KOPT-K1 (cell line): Measurements from ENCODE around the gene C20orf202.
"Not testable (repeated sequence)": the region's sequence is repeated elsewhere in the genome, so short reads cannot be mapped to it uniquely, and the experiment has no call there.

Experiments used
- H3K27ac ChIP-seq: fragments of 200-600 bp; sonication (generic); 2 replicates; pipeline ENCODE4 v1.5.1; 2016; ENCODE audit warnings: antibody characterized with exemption, mild to moderate bottlenecking, low read depth, low read length; ENCODE audit not compliant: poor library complexity, severe bottlenecking
- H3K36me3 ChIP-seq: fragments of 200-600 bp; sonication (generic); 2 replicates; pipeline ENCODE4 v1.5.1; 2017; ENCODE audit warnings: antibody characterized with exemption, mild to moderate bottlenecking, low read length, moderate library complexity; ENCODE audit not compliant: insufficient read depth
- H3K9me3 ChIP-seq: fragments of 200-600 bp; sonication (generic); 2 replicates; pipeline ENCODE4 v1.5.1; 2017; ENCODE audit warnings: antibody characterized with exemption, low read length, mild to moderate bottlenecking; ENCODE audit not compliant: insufficient read depth, poor library complexity, severe bottlenecking

Gene C20orf202

DNA sequence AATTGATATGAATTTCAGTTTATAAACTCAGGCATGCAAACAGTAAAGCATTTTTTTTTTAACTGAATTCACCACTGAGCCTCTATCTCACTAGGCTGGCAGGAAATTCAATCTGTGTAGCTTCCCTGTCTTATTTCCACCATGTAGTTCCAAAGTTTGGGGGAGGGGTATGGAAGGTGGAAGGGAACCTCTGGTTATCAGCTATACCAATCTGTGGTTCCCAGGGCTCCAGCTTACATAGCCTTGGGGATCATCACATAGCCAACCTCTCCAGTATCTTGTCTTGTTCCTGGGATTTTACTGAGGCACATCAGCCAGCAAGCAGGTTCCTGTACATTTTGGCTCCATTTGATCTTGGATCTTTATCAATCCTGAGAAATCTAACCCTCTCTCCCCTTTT, 38.2 kb downstream of the C20orf202 start:
- Histone ChIP-seq H3K9me3 (no peaks in the 10 kb centered on the region), H3K27ac (no peak overlapping the region), H3K36me3 (no peaks in the 10 kb centered on the region)

DNA sequence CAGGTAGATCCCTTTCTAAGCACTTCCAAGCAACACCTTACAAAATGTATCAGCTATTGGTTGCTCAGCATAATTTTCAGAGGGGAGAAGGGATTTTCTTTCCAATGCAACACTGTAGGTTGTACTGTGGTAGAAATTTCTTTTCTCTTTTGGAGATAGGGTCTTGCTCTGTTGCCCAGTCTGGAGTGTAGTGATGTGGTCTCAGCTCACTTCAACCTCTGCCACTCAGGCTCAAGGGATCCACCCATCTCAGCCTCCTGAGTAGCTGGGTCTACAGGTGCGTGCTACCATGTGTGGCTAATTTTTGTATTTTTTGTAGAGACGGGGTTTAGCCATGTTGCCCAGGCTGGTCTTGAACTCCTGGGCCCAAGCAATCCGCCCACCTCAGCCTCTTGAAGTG, 38.8 kb downstream of the C20orf202 start:
- Histone ChIP-seq H3K27ac (no peak overlapping the region), H3K36me3 (no peaks in the 10 kb centered on the region), H3K9me3 (no peaks in the 10 kb centered on the region)

DNA sequence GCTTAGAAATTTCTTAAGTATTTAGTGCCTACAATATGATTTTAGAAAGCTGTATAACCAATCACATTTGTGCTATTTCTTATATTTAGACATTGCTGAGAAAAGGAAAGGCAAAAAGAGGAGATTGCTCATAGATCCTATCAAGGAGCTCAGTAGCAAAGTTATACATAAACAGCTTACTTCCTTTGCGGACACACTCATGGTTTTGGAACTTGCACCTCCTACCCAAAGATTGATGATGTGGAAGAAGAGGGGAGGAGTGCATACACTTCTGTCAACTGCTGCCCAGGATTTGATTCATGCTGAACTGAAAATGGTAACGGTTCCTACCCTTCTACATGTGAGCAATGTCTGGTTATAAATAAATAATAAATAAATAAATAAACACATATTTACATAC, 39.3 kb downstream of the C20orf202 start:
- Histone ChIP-seq H3K9me3 (no peaks in the 10 kb centered on the region), H3K36me3 (no peaks in the 10 kb centered on the region), H3K27ac (no peak overlapping the region)

DNA sequence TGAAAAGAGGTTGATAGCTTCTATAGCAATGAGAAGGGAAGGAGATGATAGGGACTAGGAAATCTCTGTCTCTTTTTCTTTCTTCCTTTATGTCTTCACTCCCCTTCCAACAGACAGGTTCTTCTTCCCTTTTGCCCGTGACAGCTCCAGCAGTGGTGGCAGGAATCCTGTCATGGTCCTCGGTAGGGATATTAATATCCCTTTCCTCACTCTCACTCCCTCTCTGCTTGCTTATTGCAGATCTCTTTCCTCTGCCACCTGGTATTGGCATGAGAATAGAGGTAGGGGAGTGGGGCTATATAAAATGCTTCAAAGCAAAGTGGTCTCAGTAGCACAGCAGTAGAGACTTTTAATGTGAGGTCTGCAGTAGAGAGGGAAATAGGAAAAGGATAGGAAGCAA, 42.3 kb downstream of the C20orf202 start:
- H3K9me3 ChIP-seq = no peaks in the 10 kb centered on the region
- no peak overlapping the region for H3K27ac ChIP-seq
- H3K36me3 ChIP-seq = no peaks in the 10 kb centered on the region

DNA sequence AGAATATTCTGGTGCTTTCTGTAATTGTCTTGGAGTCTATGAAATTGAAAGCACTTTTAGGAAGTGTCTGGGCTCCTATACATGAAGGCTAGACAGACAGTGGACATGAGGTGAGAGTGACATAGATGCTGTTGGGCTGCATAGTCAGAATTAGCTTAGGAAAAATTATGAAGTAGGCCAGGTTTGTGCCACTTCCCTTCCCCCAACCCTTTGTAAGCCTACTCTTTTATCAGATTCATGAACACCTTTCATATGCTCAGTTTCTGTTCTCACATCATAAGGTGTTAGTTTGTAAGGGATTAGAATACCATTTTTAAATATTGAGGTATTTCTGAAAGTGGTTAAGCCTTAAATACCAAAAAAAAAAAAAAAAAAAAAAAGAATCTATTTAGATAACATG, 44.4 kb downstream of the C20orf202 start:
- Histone ChIP-seq H3K36me3 (no peaks in the 10 kb centered on the region), H3K9me3 (peaks cover 4% of the 10 kb centered on the region), H3K27ac (no peak overlapping the region)

DNA sequence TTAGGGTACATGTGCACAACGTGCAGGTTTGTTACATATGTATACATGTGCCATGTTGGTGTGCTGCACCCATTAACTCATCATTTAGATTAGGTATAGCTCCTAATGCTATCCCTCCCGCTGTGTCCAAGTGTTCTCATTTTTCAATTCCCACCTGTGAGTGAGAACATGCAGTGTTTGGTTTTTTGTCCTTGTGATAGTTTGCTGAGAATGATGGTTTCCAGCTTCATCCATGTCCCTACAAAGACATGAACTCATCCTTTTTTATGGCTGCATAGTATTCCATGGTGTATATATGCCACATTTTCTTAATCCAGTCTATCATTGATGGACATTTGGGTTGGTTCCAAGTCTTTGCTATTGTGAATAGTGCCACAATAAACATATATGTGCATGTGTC, 47.0 kb downstream of the C20orf202 start:
- H3K9me3 ChIP-seq, H3K27ac ChIP-seq, H3K36me3 ChIP-seq: not testable (repeated sequence)

DNA sequence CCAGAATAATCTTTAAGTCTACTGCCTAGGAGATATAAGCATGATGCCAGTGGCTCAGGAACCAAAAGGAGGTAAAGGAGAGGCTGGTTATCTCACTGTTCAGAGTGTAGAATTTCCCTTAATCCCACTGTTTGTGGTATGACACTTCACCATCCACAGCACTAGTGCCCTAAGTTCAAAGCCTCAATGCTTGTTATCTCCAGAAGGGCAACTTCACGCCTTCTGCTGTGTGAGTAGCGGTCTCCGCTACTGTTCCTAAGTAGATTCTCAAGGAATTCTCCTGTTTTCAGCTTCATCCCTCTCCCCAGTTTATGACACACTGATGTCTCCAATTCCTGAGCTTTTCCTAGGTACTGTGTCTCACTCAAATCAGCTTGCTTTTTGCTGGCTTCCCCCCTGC, 49.2 kb downstream of the C20orf202 start:
- H3K27ac ChIP-seq = no peak overlapping the region
- peaks cover 11% of the 10 kb centered on the region for H3K9me3 ChIP-seq
- no peaks in the 10 kb centered on the region for H3K36me3 ChIP-seq

DNA sequence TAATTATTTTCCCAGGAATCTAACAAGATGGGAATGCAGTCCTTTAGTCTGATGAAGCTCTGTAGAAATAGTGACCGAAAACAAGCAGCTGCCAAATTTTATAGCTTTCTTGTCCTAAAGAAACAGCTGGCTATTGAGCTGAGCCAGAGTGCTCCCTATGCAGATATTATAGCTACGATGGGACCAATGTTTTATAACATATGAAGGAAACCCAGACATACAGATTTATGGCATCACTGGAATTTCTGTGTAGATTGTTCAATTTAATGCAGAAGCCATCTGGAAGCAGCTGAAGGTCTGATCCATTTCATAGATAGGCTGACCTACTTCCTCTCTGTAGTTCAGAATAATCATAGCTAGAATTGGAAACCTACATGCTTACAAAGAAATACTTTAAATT, 51.0 kb downstream of the C20orf202 start:
- H3K27ac ChIP-seq = no peak overlapping the region
- H3K36me3 ChIP-seq = no peaks in the 10 kb centered on the region
- peaks cover 11% of the 10 kb centered on the region for H3K9me3 ChIP-seq

DNA sequence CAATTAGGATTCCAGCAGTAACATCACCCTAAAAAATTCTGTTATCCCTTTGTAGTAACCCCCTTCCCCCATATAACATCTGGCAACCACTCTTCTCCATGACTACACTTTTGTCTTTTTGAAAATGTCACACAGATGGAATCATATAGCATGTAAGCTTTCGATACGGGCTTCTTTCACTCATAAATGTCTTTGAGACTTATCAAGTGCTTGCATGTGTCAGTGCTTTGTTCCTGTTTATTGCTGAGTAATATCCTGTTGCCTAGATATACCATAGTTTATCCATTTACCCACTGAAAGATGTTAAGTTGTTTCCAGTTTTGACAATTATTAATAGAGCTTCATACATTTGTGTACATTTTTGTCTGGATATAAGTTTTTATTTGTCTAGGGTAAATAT, 52.4 kb downstream of the C20orf202 start:
- Histone ChIP-seq H3K27ac (no peak overlapping the region), H3K9me3 (peaks cover 11% of the 10 kb centered on the region), H3K36me3 (no peaks in the 10 kb centered on the region)
